ENCODE measurements around the gene NISCH.

GRCh38 chr3:52488746-52489145 lies 33.3 kb downstream of the NISCH start:
- TF ChIP-seq POLR2AphosphoS5 (IDR thresholded peaks at IDR 0.05; ENCODE audit: low read depth) (no peak), CTCF (IDR thresholded peaks at IDR 0.05; ENCODE audit: insufficient read depth, low read length) (no peak), REST (IDR thresholded peaks at IDR 0.05; ENCODE audit: insufficient replicate concordance, low read depth) (no peak), GABPA (IDR thresholded peaks at IDR 0.05; ENCODE audit: low read depth) (no peak)

All from HL-60 (cell line).